Activated effector memory CD4-positive, alpha-beta T cell treated with Interleukin-2 at 50 U/mL for 16 hours (primary cell): Measurements from ENCODE around the gene DCDC2B.

ENCODE experiments used
- DNase-seq: peaks from one replicate; pipeline ENCODE4 v3.0.0-alpha.2; 2020

DCDC2B gene

GRCh38 chr1:32263744-32264143, 54.9 kb downstream of the DCDC2B start:
- no peak for DNase-seq
